ENCODE data around the gene PLET1.

The PLET1 gene

DNA sequence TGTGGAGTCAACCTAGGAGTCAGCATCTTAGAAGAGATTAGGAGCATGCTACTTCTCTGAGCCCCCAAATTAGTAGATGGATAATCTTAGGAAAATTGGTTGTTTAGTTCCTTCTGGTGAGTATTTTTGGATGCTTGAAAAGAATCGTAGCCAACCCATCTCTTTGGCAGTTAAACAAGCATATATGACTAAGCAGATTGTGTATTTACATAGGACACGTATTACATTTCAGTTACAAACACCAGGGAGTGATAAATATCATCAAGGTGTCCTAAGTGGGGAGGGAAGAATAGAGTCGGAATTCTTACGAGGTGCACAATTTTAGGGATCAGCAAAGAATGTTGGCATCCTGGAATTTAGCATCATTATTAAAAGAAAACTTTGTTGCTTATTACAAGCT, 13.5 kb downstream of the PLET1 start:
- TF ChIP-seq, protein P1, sequence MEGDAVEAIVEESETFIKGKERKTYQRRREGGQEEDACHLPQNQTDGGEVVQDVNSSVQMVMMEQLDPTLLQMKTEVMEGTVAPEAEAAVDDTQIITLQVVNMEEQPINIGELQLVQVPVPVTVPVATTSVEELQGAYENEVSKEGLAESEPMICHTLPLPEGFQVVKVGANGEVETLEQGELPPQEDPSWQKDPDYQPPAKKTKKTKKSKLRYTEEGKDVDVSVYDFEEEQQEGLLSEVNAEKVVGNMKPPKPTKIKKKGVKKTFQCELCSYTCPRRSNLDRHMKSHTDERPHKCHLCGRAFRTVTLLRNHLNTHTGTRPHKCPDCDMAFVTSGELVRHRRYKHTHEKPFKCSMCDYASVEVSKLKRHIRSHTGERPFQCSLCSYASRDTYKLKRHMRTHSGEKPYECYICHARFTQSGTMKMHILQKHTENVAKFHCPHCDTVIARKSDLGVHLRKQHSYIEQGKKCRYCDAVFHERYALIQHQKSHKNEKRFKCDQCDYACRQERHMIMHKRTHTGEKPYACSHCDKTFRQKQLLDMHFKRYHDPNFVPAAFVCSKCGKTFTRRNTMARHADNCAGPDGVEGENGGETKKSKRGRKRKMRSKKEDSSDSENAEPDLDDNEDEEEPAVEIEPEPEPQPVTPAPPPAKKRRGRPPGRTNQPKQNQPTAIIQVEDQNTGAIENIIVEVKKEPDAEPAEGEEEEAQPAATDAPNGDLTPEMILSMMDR (IDR thresholded peaks at IDR 0.05; ENCODE audit: low read depth, low read length) = no peak
- H3K4me3 ChIP-seq (ENCODE audit: low read depth, low read length) = no peak overlapping the region

- TF ChIP-seq, protein P1 (IDR thresholded peaks at IDR 0.05; ENCODE audit: low read depth, low read length) = no peak
- no peak overlapping the region for H3K4me3 ChIP-seq (ENCODE audit: low read depth, low read length)
Observed at GRCh38 chr11:112241486-112241885, 19.2 kb downstream of the PLET1 start.

GRCh38 chr11:112238041-112238440, 22.6 kb downstream of the PLET1 start:
- TF ChIP-seq, protein P1 (IDR thresholded peaks at IDR 0.05; ENCODE audit: low read depth, low read length) = no peak
- H3K4me3 ChIP-seq (ENCODE audit: low read depth, low read length) = no peak overlapping the region

DNA sequence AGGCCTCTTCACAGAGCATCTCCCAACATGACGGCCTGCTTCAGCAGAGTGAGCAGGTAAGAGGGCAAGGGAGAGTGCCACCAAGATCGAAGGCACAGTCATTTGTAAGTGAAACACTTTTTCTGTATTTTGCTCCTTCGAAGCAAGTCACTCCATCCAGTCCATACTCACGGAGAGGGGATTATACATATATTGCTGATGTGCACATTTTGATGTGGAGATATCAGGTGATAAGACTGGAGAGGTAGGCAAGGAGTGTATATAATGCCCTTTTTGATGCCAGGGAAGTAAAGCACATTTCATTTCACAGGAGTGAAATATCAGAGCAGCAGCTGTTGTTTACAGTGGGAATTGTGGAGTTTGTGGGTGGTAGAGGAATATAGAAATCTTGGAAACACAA, 23.2 kb downstream of the PLET1 start:
- no peak overlapping the region for H3K4me3 ChIP-seq (ENCODE audit: low read depth, low read length)
- TF ChIP-seq, protein P1 (IDR thresholded peaks at IDR 0.05; ENCODE audit: low read depth, low read length) = no peak

DNA sequence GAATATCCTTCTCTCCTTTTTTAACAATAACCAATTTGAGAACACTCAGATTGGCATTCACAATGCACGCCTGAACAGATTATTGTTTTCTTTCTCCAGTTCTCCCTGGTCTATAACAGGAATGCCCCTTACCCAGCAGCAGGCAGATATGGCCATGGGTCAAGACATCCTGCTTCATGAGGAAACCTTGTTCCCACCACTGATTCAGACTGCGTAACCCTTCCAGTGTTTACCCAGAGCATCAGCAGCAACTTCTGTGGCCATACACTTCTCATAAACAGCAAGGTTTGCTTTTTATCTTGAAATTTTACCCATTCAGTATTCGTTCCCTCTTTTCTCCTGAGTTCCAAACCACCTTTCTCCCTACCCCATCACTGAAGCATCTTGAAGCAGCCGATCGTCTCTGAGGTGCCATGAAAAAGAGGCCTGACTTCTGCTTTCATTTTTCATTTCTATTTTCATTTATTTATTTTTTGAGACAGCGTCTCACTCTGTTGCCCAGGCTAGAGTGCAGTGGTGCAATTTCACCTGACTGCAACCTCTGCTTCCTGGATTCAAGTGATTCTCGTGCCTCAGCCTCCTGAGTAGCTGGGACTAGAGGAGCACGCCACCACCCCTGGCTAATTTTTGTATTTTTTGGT, 24.8 kb downstream of the PLET1 start:
- TF ChIP-seq, protein P1 (IDR thresholded peaks at IDR 0.05; ENCODE audit: low read depth, low read length) = no peak
- no peak overlapping the region for H3K4me3 ChIP-seq (ENCODE audit: low read depth, low read length)

DNA sequence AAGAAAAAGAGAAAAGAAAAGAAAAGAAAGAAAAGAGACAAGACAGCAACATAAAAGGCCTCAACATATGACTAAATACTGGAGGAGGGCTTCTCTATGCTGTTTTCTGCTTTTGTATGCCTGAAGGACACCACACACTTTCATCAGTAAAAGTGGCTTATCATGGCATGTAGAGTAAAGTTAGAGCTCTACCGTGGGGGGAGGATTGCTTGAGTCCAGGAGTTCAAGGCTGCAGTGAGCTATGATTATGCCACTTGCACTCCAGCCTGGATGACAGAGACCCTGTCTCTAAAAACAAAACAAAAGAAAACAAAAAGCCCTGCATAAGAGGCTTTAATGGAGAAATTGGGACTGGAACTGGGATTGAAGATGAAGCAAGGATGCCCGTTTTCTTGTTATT, 28.7 kb downstream of the PLET1 start:
- TF ChIP-seq, protein P1 (IDR thresholded peaks at IDR 0.05; ENCODE audit: low read depth, low read length) = no peak
- no peak overlapping the region for H3K4me3 ChIP-seq (ENCODE audit: low read depth, low read length)

DNA sequence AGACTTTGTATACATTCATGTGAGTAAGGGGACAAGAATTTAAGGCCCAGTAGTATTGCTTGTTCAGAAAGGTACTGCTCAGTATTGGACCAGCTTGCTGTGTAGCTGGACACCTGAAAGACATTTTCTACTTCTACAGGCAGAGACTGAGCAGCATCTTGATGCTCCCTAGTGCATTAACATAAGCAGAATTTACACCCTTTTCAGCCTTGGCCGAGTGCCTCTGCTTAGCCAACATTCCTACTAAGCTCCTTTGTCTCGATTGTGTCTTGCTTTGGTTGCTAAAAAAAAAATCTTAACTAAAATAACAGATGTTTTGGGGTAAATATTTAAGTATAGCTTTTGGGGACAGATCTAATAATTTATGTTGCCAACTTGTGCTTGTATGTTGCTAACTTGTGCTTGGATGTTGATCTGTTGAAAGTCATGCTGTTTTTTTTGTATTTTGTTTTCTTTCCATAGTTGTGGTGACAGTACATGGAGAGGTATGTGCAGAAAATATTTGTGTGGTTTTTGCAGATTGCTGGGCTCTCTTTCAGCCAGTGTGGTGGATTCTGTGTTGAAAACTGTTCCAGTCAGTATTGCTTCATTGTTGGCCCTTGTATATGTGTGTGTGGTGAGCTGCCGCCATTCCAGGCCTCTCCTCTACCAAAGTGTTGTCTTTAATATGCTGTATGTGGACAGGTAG, 30.8 kb downstream of the PLET1 start:
- no peak overlapping the region for H3K4me3 ChIP-seq (ENCODE audit: low read depth, low read length)
- TF ChIP-seq, protein P1 (IDR thresholded peaks at IDR 0.05; ENCODE audit: low read depth, low read length) = no peak

All from WI38 (cell line).